GM23338 (cell line): ENCODE measurements around the gene DNAH9. TPM values are rescaled to one million over a fixed set of nuclear protein-coding genes. Genes with fewer than 3 reads are reported as not detected.

Experiments
- ATAC-seq: fragments of 200-7000 bp; cut with Tn5 transposase; 3 replicates; pipeline ENCODE4 v1.9.1; 2020
- DNase-seq: peaks from one replicate; pipeline ENCODE4 v3.0.0-alpha.2; 2015; ENCODE audit warnings: low spot score
- H2AFZ ChIP-seq: fragments of 200-600 bp; sonication (generic); 2 replicates; pipeline ENCODE4 v1.8.0; 2016; ENCODE audit warnings: antibody characterized with exemption, mild to moderate bottlenecking, moderate library complexity
- H3F3A ChIP-seq: fragments of 200-600 bp; sonication (generic); replicated peaks from 2 replicates; pipeline ENCODE4 v1.8.0; 2017; ENCODE audit warnings: antibody characterized with exemption, mixed run types, low read depth
- H3K27ac ChIP-seq: fragments of 200-600 bp; sonication (generic); 2 replicates; pipeline ENCODE4 v1.6.1; 2016; ENCODE audit warnings: low read depth
- H3K27me3 ChIP-seq: fragments of 200-600 bp; sonication (generic); 2 replicates; pipeline ENCODE4 v1.8.0; 2016; ENCODE audit warnings: mild to moderate bottlenecking, mixed run types, moderate library complexity; ENCODE audit not compliant: insufficient read depth
- H3K36me3 ChIP-seq: fragments of 200-600 bp; sonication (generic); 2 replicates; pipeline ENCODE4 v1.8.0; 2016; ENCODE audit warnings: mild to moderate bottlenecking; ENCODE audit not compliant: insufficient read depth
- H3K4me1 ChIP-seq: fragments of 200-600 bp; sonication (generic); 2 replicates; pipeline ENCODE4 v1.8.0; 2016; ENCODE audit warnings: mild to moderate bottlenecking, moderate library complexity; ENCODE audit not compliant: insufficient read depth
- H3K4me2 ChIP-seq: fragments of 200-600 bp; sonication (generic); 2 replicates; pipeline ENCODE4 v1.7.1; 2017; ENCODE audit warnings: mixed run types
- H3K4me3 ChIP-seq: fragments of 200-600 bp; sonication (generic); 2 replicates; pipeline ENCODE4 v1.6.1; 2016; ENCODE audit warnings: mixed run types
- H3K79me2 ChIP-seq: fragments of 200-600 bp; sonication (generic); replicated peaks from 2 replicates; pipeline ENCODE4 v1.8.0; 2017; ENCODE audit warnings: mild to moderate bottlenecking; ENCODE audit not compliant: insufficient read depth
- H3K9me2 ChIP-seq: fragments of 200-600 bp; sonication (generic); 2 replicates; pipeline ENCODE4 v1.8.0; 2017; ENCODE audit not compliant: insufficient read depth
- H4K20me1 ChIP-seq: fragments of 200-600 bp; sonication (generic); replicated peaks from 2 replicates; pipeline ENCODE4 v1.8.0; 2017; ENCODE audit warnings: mild to moderate bottlenecking; ENCODE audit not compliant: insufficient read depth
- H3K27ac Mint-ChIP-seq: 2 replicates; pipeline ENCODE4 v1.8.0; 2020; ENCODE audit warnings: inconsistent platforms, mild to moderate bottlenecking, moderate library complexity, mixed read lengths
- H3K27me3 Mint-ChIP-seq: 3 replicates; pipeline ENCODE4 v1.8.0; 2022; ENCODE audit warnings: low read depth, mild to moderate bottlenecking, moderate library complexity, mixed read lengths, inconsistent platforms; ENCODE audit not compliant: insufficient read depth, poor library complexity
- H3K36me3 Mint-ChIP-seq: 3 replicates; pipeline ENCODE4 v1.8.0; 2021; ENCODE audit warnings: low read depth, mild to moderate bottlenecking, inconsistent platforms, moderate library complexity, mixed read lengths
- H3K4me1 Mint-ChIP-seq: 3 replicates; pipeline ENCODE4 v1.8.0; 2020; ENCODE audit warnings: mild to moderate bottlenecking, inconsistent platforms, mixed read lengths
- H3K4me3 Mint-ChIP-seq: 3 replicates; pipeline ENCODE4 v1.8.0; 2021; ENCODE audit warnings: moderate library complexity, mild to moderate bottlenecking, inconsistent platforms, mixed read lengths
- H3K9me3 Mint-ChIP-seq: 3 replicates; pipeline ENCODE4 v1.8.0; 2020; ENCODE audit warnings: moderate library complexity, mild to moderate bottlenecking, inconsistent platforms, mixed read lengths
- CTCF ChIP-seq, 2 experiments: fragments of 200-600 bp in 1 of 2; sonication (generic) in 1 of 2; conservative IDR thresholded peaks; 2 replicates each; pipeline versions ENCODE4 v1.5.1 to v1.6.1; 2016 to 2017; ENCODE audit warnings: antibody characterized with exemption in 2 of 2, low read depth in 2 of 2, mild to moderate bottlenecking in 2 of 2, moderate library complexity in 1 of 2
- ETS1 ChIP-seq: IDR thresholded peaks from 2 replicates; pipeline ENCODE4 v1.6.1; 2016; ENCODE audit warnings: antibody characterized with exemption
- EZH2 ChIP-seq: fragments of 200-600 bp; sonication (generic); IDR thresholded peaks from one replicate; pipeline ENCODE4 v1.8.0; 2017; ENCODE audit warnings: antibody characterized with exemption, mild to moderate bottlenecking, low read depth; ENCODE audit not compliant: unreplicated experiment
- EZH2phosphoT487 ChIP-seq: fragments of 200-600 bp; sonication (generic); IDR thresholded peaks from one replicate; pipeline ENCODE4 v1.8.1; 2018; ENCODE audit warnings: antibody characterized with exemption; ENCODE audit not compliant: unreplicated experiment
- JUNB ChIP-seq: IDR thresholded peaks from one replicate; pipeline ENCODE4 v1.6.1; 2016; ENCODE audit warnings: antibody characterized with exemption; ENCODE audit not compliant: unreplicated experiment
- NANOG ChIP-seq: IDR thresholded peaks from 2 replicates; pipeline ENCODE4 v1.6.1; 2016; ENCODE audit warnings: antibody characterized with exemption, borderline replicate concordance
- POLR2AphosphoS5 ChIP-seq: IDR thresholded peaks from 2 replicates; pipeline ENCODE4 v1.6.1; 2016; ENCODE audit warnings: antibody characterized with exemption, low read depth
- REST ChIP-seq: IDR thresholded peaks from one replicate; pipeline ENCODE4 v1.6.1; 2018; ENCODE audit warnings: antibody characterized with exemption; ENCODE audit not compliant: unreplicated experiment
- STAT1 ChIP-seq: IDR thresholded peaks from one replicate; pipeline ENCODE4 v1.6.1; 2016; ENCODE audit warnings: antibody characterized with exemption; ENCODE audit not compliant: unreplicated experiment
- ZNF331 ChIP-seq: fragments of 250-450 bp; sonication (Bioruptor Pico); IDR thresholded peaks from 2 replicates; pipeline ENCODE4 v1.5.0; 2020; ENCODE audit warnings: low read depth, mild to moderate bottlenecking, moderate library complexity
- polyA plus RNA-seq: library from polyadenylated mRNA; unstranded; fragments of >200 nt; fragmentation: Nextera tagmentation; extraction: Ambion mirVana; gene quantifications from 2 replicates; pipeline ENCODE4 v1.2.1, GENCODE V29; 2016
- total RNA-seq: library from RNA; depleted of rRNA; stranded (reverse); fragments of >200 nt; shearing (Covaris generic); gene quantifications from 2 replicates; pipeline ENCODE4 v1.2.3, GENCODE V29; 2014

DNAH9 gene
- total and polyA plus RNA-seq, 2 experiments from 2014 or later: not detected

- TF ChIP-seq REST (no peak), STAT1 (no peak)
These were observed 317.8 kb downstream of the DNAH9 start (continued) for GRCh38 chr17:11916091-11916490.

GRCh38 chr17:11917415-11917814, 319.1 kb downstream of the DNAH9 start:
- DNase-seq: no peak
- Histone ChIP-seq H3K9me2 (peaks cover 7% of the 10 kb centered on the region), H3K4me3 (no peak overlapping the region), H3F3A (no peaks in the 10 kb centered on the region), H2AFZ (no peak overlapping the region), H4K20me1 (no peaks in the 10 kb centered on the region), H3K4me2 (no peak overlapping the region), H3K27ac (no peak overlapping the region), H3K4me1 (no peaks in the 10 kb centered on the region), H3K36me3 (no peaks in the 10 kb centered on the region), H3K79me2 (no peaks in the 10 kb centered on the region), H3K27me3 (no peaks in the 10 kb centered on the region)
- peaks cover 84% of the 10 kb centered on the region for H3K9me3 Mint-ChIP-seq
- H3K36me3 Mint-ChIP-seq: peaks cover 37% of the 10 kb centered on the region
- no peak overlapping the region for H3K27ac Mint-ChIP-seq
- no peak overlapping the region for H3K4me3 Mint-ChIP-seq
- H3K4me1 Mint-ChIP-seq: no peaks in the 10 kb centered on the region
- no peak for ATAC-seq
- H3K27me3 Mint-ChIP-seq: peaks cover 8% of the 10 kb centered on the region
- no peak for TF ChIP-seq EZH2phosphoT487
- no peak for TF ChIP-seq ETS1
- TF ChIP-seq JUNB: no peak
- TF ChIP-seq POLR2AphosphoS5: no peak
- TF ChIP-seq EZH2: no peak
- TF ChIP-seq REST: no peak
- TF ChIP-seq NANOG: no peak
- TF ChIP-seq ZNF331 (CRISPR knock-in tag): no peak
- TF ChIP-seq CTCF (conservative IDR thresholded peaks at IDR 0.05; ENCODE audit: low read depth in 2 of 2): no peak
